Right ventricle myocardium inferior (tissue), 1 donor: ENCODE data around the gene UBR2. TPM values are rescaled to one million over a fixed set of nuclear protein-coding genes. Genes with fewer than 3 reads are reported as not detected.
"Not testable (repeated sequence)": the region's sequence is repeated elsewhere in the genome, so short reads cannot be mapped to it uniquely, and the experiment has no call there.

Experiments used
- ATAC-seq: fragments of 200-7000 bp; cut with Tn5 transposase; one replicate; pipeline ENCODE4 v1.9.1; 2020; ENCODE audit warnings: mild to moderate bottlenecking, moderate library complexity
- DNase-seq: peaks from one replicate; pipeline ENCODE4 v3.0.0; 2021; ENCODE audit errors: missing footprints
- intact Hi-C: fragments of 100-400 bp; cut with DNase I; formaldehyde crosslinking; loops from one replicate; pipeline ENCODE4 v1.11.0; 2022
- total RNA-seq: library from RNA; stranded (reverse); fragmentation: NEBNext Ultra II Directional; extraction: Animal tissue kit (Norgen Biotek cat#: 25700); gene quantifications from one replicate; pipeline ENCODE4 v1.2.1, GENCODE V29; 2021
- donor health status: DM: no; HTN: yes; CAD: no; lungs with severe emphysema.

UBR2 gene
- total RNA-seq, 1 donor from 2014 or later, result 31.3 TPM

- ATAC-seq (no peak), DNase-seq (no peak)
- intact Hi-C loops, result no loop called here
These were observed 13.6 kb upstream of the UBR2 start for GRCh38 chr6:42550277-42550676.

GRCh38 chr6:42551217-42551616 lies 12.6 kb upstream of the UBR2 start:
- intact Hi-C loops, result no loop called here
- DNase-seq (no peak), ATAC-seq (no peak)

GRCh38 chr6:42552380-42552779 lies 11.4 kb upstream of the UBR2 start:
- ATAC-seq (no peak), DNase-seq (no peak)
- intact Hi-C loops, result no loop called here

- no peak for DNase-seq
- intact Hi-C loops, result no loop called here
- ATAC-seq, result no peak
These were observed 8.1 kb upstream of the UBR2 start for GRCh38 chr6:42555477-42556457.

- ATAC-seq (no peak), DNase-seq (no peak)
- intact Hi-C loops, result no loop called here
These were observed 7.4 kb upstream of the UBR2 start for GRCh38 chr6:42556462-42556861.

- intact Hi-C loops, DNase-seq, ATAC-seq: not testable (repeated sequence)
These were observed 4.6 kb upstream of the UBR2 start for GRCh38 chr6:42559276-42559675.

GRCh38 chr6:42561986-42562385 lies 1.8 kb upstream of the UBR2 start:
- intact Hi-C loops, result loop anchor here (10.0 kb wide), 1 partner anchor 183 kb away; the partner anchor contains the start of gene TBCC
- ATAC-seq, result no peak
- no peak for DNase-seq

GRCh38 chr6:42562788-42563405 lies 932 bp upstream of the UBR2 start:
- ATAC-seq (no peak), DNase-seq (no peak)
- intact Hi-C loops, result loop anchor here (10.0 kb wide), 1 partner anchor 182 kb away; the partner anchor contains the start of gene TBCC

GRCh38 chr6:42564506-42564825 lies 637 bp downstream of the UBR2 start:
- intact Hi-C loops, result loop anchor here (10.0 kb wide), 1 partner anchor 180 kb away; the partner anchor contains the start of gene TBCC
- no peak for ATAC-seq

GRCh38 chr6:42565823-42566613 lies 2.2 kb downstream of the UBR2 start:
- no peak for ATAC-seq
- no peak for DNase-seq
- intact Hi-C loops, result loop anchor here (10.0 kb wide), 1 partner anchor 179 kb away; the partner anchor contains the start of gene TBCC

More at GRCh38 chr6:42564506-42564825, 637 bp downstream of the UBR2 start:
- no peak for DNase-seq

GRCh38 chr6:42566614-42567208 lies 2.9 kb downstream of the UBR2 start:
- ATAC-seq, result no peak
- no peak for DNase-seq
- intact Hi-C loops, result loop anchor here (10.0 kb wide), 1 partner anchor 178 kb away; the partner anchor contains the start of gene TBCC

GRCh38 chr6:42567237-42567636 lies 3.4 kb downstream of the UBR2 start:
- DNase-seq, ATAC-seq: not testable (repeated sequence)
- intact Hi-C loops, result loop anchor here (10.0 kb wide), 1 partner anchor 178 kb away; the partner anchor contains the start of gene TBCC

- intact Hi-C loops, result loop anchor here (10.0 kb wide), 1 partner anchor 175 kb away; the partner anchor contains the start of gene TBCC
- DNase-seq, result no peak
- no peak for ATAC-seq
These were observed 5.5 kb downstream of the UBR2 start for GRCh38 chr6:42569102-42570028.

GRCh38 chr6:42571611-42572342 lies 7.9 kb downstream of the UBR2 start:
- no peak for ATAC-seq
- no peak for DNase-seq
- intact Hi-C loops, result no loop called here

GRCh38 chr6:42572523-42572922 lies 8.7 kb downstream of the UBR2 start:
- no peak for ATAC-seq
- intact Hi-C loops, result no loop called here

GRCh38 chr6:42576538-42576937 lies 12.7 kb downstream of the UBR2 start:
- DNase-seq, intact Hi-C loops, ATAC-seq: not testable (repeated sequence)

More at GRCh38 chr6:42572523-42572922, 8.7 kb downstream of the UBR2 start:
- DNase-seq, result no peak

GRCh38 chr6:42598300-42598699 lies 34.5 kb downstream of the UBR2 start:
- intact Hi-C loops, result no loop called here
- no peak for DNase-seq
- no peak for ATAC-seq
